ENCODE measurements around the gene HDAC7. TPM values are rescaled to one million over a fixed set of nuclear protein-coding genes. Genes with fewer than 3 reads are reported as not detected.

The HDAC7 gene
- total and polyA plus RNA-seq, 4 donors, result 3.5 to 14.7 (median 7.2) TPM

DNA sequence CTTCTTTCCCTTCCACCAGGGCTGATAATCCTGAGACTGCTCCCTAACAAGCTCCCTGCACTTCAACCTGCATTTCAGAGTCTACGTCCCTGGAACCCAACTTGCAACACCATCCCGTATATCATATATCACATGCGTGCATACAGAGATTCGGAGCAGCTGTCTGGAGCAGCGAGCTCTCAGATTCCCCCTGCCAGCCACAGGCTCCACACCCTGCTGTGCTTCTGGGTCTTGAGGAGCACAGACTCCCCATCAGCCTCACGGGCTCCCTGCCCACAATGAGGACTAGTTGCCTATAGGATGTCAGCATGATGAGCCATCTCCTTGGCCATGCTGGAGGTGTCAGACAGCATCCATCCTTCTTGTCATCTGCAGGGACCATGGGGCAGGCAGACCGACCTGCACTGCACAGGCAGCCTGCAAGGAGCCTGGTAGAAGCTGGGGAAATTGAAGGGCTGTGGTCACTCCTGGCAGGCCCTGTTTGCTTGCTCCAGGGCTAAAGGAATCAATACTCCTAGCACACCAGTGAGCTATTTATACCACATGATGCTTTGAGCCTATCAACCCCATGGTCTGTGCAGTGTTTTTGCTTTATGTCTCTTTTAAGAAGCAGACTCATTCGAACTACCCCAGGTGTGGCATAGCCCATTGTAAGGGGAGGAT is 19.6 kb upstream of the HDAC7 start (continued):
- TF ChIP-seq, protein P1, sequence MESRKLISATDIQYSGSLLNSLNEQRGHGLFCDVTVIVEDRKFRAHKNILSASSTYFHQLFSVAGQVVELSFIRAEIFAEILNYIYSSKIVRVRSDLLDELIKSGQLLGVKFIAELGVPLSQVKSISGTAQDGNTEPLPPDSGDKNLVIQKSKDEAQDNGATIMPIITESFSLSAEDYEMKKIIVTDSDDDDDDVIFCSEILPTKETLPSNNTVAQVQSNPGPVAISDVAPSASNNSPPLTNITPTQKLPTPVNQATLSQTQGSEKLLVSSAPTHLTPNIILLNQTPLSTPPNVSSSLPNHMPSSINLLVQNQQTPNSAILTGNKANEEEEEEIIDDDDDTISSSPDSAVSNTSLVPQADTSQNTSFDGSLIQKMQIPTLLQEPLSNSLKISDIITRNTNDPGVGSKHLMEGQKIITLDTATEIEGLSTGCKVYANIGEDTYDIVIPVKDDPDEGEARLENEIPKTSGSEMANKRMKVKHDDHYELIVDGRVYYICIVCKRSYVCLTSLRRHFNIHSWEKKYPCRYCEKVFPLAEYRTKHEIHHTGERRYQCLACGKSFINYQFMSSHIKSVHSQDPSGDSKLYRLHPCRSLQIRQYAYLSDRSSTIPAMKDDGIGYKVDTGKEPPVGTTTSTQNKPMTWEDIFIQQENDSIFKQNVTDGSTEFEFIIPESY (IDR thresholded peaks at IDR 0.05), result no peak
- TF ChIP-seq GABPA (IDR thresholded peaks at IDR 0.05 in 1 of 2, conservative IDR thresholded peaks at IDR 0.05 in 1 of 2) (no peak), JUND (IDR thresholded peaks at IDR 0.05) (no peak)
- TF ChIP-seq, protein P2, sequence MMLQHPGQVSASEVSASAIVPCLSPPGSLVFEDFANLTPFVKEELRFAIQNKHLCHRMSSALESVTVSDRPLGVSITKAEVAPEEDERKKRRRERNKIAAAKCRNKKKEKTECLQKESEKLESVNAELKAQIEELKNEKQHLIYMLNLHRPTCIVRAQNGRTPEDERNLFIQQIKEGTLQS (IDR thresholded peaks at IDR 0.05), result no peak

DNA sequence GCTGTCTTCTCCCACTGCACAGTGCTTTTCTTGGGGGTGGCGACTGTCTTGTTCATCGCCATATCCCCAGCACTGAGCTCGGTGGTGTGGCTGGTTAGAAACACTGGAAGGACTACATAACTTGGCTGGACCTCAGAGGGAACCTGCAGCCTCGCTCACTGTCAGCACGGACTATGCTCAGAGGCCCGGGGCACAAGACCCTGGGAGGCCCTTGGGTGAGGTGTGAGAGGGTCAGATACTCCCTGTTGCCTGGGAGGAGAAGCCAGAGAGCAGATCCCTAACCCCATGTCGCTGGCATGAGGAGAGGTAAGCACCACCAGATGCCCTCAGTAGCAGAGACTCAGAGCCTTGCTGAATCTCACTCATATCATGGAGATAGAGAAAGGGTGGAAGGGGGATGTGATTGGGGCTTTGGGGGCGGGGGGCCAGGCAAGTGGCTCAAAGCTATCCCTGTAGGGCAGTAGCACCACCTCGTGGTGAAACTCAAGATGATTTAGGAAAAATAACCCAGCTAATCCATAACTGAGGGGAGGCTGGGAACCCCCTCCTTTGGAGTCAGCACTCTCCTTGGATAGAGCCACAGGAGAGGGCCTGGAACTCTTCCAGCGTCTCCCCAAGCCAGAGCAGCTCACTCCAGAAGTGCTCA is 18.7 kb upstream of the HDAC7 start:
- no peaks in the 10 kb centered on the region for H3K4me1 ChIP-seq (ENCODE audit: control insufficient read depth in 4 of 4, insufficient read depth in 4 of 4, low read length in 3 of 4)
- WGBS, result 43% methylated on average over 10 of the region's 10 CpGs
- DNase-seq (ENCODE audit: low spot score), result no peak
- H3K36me3 ChIP-seq (ENCODE audit: control insufficient read depth in 4 of 4, insufficient read depth in 3 of 4, low read depth in 1 of 4, low read length in 3 of 4), result no peaks in the 10 kb centered on the region
- no peak overlapping the region for H3K4me3 ChIP-seq (ENCODE audit: low read depth in 1 of 3, low read length in 3 of 3)
- no peaks in the 10 kb centered on the region for H3K27me3 ChIP-seq (ENCODE audit: control insufficient read depth in 4 of 4, insufficient read depth in 4 of 4, low read length in 3 of 4)
- no peak overlapping the region for H3K9ac ChIP-seq (ENCODE audit: low read depth in 1 of 2, low read length in 2 of 2)
- H3K9me3 ChIP-seq (ENCODE audit: control insufficient read depth in 4 of 4, low read length in 3 of 4), result no peaks in the 10 kb centered on the region
- TF ChIP-seq, protein P2 (IDR thresholded peaks at IDR 0.05), result no peak
- TF ChIP-seq, protein P3, sequence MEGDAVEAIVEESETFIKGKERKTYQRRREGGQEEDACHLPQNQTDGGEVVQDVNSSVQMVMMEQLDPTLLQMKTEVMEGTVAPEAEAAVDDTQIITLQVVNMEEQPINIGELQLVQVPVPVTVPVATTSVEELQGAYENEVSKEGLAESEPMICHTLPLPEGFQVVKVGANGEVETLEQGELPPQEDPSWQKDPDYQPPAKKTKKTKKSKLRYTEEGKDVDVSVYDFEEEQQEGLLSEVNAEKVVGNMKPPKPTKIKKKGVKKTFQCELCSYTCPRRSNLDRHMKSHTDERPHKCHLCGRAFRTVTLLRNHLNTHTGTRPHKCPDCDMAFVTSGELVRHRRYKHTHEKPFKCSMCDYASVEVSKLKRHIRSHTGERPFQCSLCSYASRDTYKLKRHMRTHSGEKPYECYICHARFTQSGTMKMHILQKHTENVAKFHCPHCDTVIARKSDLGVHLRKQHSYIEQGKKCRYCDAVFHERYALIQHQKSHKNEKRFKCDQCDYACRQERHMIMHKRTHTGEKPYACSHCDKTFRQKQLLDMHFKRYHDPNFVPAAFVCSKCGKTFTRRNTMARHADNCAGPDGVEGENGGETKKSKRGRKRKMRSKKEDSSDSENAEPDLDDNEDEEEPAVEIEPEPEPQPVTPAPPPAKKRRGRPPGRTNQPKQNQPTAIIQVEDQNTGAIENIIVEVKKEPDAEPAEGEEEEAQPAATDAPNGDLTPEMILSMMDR (IDR thresholded peaks at IDR 0.05; ENCODE audit: low read depth, low read length, missing input control), result peak; percentile 20
- TF ChIP-seq RAD21 (IDR thresholded peaks at IDR 0.05), result peak; percentile 52 to 69
- no peak overlapping the region for H3K27ac ChIP-seq (ENCODE audit: low read depth in 1 of 2, low read length in 2 of 2)

DNA sequence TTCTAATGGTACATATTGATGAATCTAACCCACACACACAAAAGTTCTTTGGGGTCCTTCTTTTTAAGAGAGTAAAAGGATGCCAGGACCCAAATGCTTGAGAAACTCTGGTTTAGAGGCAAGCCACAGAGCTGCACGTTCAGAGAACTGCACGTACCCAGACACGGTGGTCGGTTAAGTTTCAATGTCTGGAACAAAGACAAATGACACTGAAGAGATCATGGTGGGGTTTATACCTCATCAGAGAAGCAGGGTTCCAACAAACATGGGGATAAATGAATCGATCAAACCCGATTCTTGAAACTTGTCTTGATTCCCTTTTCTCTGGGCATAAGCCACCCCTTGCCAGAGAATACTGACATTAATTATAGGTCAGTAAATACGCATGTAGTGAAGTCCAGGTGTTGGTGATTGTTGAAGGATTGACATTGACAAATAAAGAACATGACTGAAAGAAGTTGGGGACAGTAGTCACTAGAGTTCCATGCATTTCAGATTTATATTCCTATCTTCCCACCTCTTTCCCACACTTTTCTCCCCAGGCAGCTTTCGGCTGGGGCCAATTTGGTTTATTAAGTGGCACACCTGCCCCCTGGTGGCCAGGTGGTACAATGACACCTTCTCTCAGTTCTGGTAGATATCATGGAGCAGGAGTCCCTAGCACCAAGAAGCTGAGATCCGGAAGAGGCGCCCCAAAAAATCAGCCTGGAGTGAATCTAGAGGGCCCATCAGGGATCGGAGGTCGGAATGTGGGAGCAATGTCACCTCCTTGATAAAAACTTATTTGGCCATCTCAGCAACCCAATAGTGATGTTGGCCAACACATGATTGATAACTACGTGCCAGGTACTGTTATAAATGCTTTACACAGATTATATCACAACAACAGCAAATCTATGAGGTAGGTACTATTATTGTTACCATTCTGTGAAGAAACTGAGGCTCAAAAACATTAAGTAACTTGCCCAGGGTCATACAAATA is 17.8 kb upstream of the HDAC7 start:
- no peak overlapping the region for H3K9ac ChIP-seq (ENCODE audit: low read depth in 1 of 2, low read length in 2 of 2)
- WGBS, result 54% methylated on average over 13 of the region's 13 CpGs
- H3K27ac ChIP-seq (ENCODE audit: low read depth in 1 of 2, low read length in 2 of 2), result no peak overlapping the region
- no peaks in the 10 kb centered on the region for H3K36me3 ChIP-seq (ENCODE audit: control insufficient read depth in 4 of 4, insufficient read depth in 3 of 4, low read depth in 1 of 4, low read length in 3 of 4)
- H3K4me3 ChIP-seq (ENCODE audit: low read depth in 1 of 3, low read length in 3 of 3), result no peak overlapping the region
- H3K9me3 ChIP-seq (ENCODE audit: control insufficient read depth in 4 of 4, low read length in 3 of 4), result no peaks in the 10 kb centered on the region
- TF ChIP-seq RAD21 (IDR thresholded peaks at IDR 0.05), result peak; percentile 88 to 92
- TF ChIP-seq JUND (IDR thresholded peaks at IDR 0.05), result no peak
- no peak for TF ChIP-seq HNF4G (IDR thresholded peaks at IDR 0.05)
- no peak for TF ChIP-seq NR2F2 (IDR thresholded peaks at IDR 0.05)
- TF ChIP-seq EGR1 (IDR thresholded peaks at IDR 0.05; ENCODE audit: low read depth in 2 of 2), result no peak
- TF ChIP-seq, protein P1 (IDR thresholded peaks at IDR 0.05), result no peak
- TF ChIP-seq FOXA1 (IDR thresholded peaks at IDR 0.05), result no peak
- no peak for TF ChIP-seq TAF1 (conservative IDR thresholded peaks at IDR 0.05)
- TF ChIP-seq, protein P3 (IDR thresholded peaks at IDR 0.05; ENCODE audit: low read depth, low read length, missing input control), result peak; percentile 84
- TF ChIP-seq GABPA (IDR thresholded peaks at IDR 0.05 in 1 of 2, conservative IDR thresholded peaks at IDR 0.05 in 1 of 2), result no peak
- TF ChIP-seq RXRA (IDR thresholded peaks at IDR 0.05), result no peak
- DNase-seq (ENCODE audit: low spot score), result peak; percentile 78
- H3K27me3 ChIP-seq (ENCODE audit: control insufficient read depth in 4 of 4, insufficient read depth in 4 of 4, low read length in 3 of 4), result no peaks in the 10 kb centered on the region
- H3K4me1 ChIP-seq (ENCODE audit: control insufficient read depth in 4 of 4, insufficient read depth in 4 of 4, low read length in 3 of 4), result no peaks in the 10 kb centered on the region

Measured in liver (tissue), 9 donors.